ENCODE results near the gene ARHGEF28. TPM values are rescaled to one million over a fixed set of nuclear protein-coding genes. Genes with fewer than 3 reads are reported as not detected.

Gene ARHGEF28
- total and polyA plus RNA-seq, 10 of the 15 experiments (the other 5 are each of a cell fraction or from before 2014, with no cell fraction given) = 0.10 to 0.72 (median 0.22) TPM; not detected in 2

GRCh38 chr5:73661753-73662152 is 35.8 kb downstream of the ARHGEF28 start:
- TF ChIP-seq YY1 (IDR thresholded peaks at IDR 0.05; ENCODE audit: low read depth, low read length) = no peak
- TF ChIP-seq ZNF384 (IDR thresholded peaks at IDR 0.05; ENCODE audit: borderline replicate concordance, low read depth, low read length) = no peak
- no peak for TF ChIP-seq E4F1 (IDR thresholded peaks at IDR 0.05; ENCODE audit: borderline replicate concordance, partially characterized antibody)
- no peak for TF ChIP-seq SKIL (IDR thresholded peaks at IDR 0.05; ENCODE audit: low read depth, poor library complexity, severe bottlenecking)
- no peak for TF ChIP-seq WRNIP1 (IDR thresholded peaks at IDR 0.05; ENCODE audit: borderline replicate concordance, low read depth, low read length)
- no peak for TF ChIP-seq E2F8 (IDR thresholded peaks at IDR 0.05; ENCODE audit: low read depth, partially characterized antibody)
- no peak for TF ChIP-seq FOXK2 (IDR thresholded peaks at IDR 0.05)
- no peak for TF ChIP-seq ZNF24 (IDR thresholded peaks at IDR 0.05)
- no peak for FAIRE-seq
- no peaks in the 10 kb centered on the region for H3K9me3 ChIP-seq (replicated peaks; ENCODE audit: control insufficient read depth, insufficient read depth, low read length)
- H3K79me2 ChIP-seq (ENCODE audit: control insufficient read depth, insufficient read depth, low read length) = no peaks in the 10 kb centered on the region
- no peak for DNase-seq (ENCODE audit: low read depth, low spot score)
- H3K36me3 ChIP-seq (ENCODE audit: control insufficient read depth in 2 of 2, insufficient read depth in 2 of 2, low read length in 1 of 2) = no peaks in the 10 kb centered on the region
- peaks cover 19% of the 10 kb centered on the region for H3K4me1 ChIP-seq (ENCODE audit: control insufficient read depth, insufficient read depth, low read length)
- no peaks in the 10 kb centered on the region for H4K20me1 ChIP-seq (ENCODE audit: control insufficient read depth, insufficient read depth)
- no peak overlapping the region for H3K9ac ChIP-seq (ENCODE audit: control insufficient read depth, insufficient read depth, low read length)
- no peaks in the 10 kb centered on the region for H3K27me3 ChIP-seq (replicated peaks in 1 of 2; ENCODE audit: control insufficient read depth in 2 of 2, insufficient read depth in 2 of 2, low read length in 1 of 2)
- ChIA-PET SMC1A (ENCODE audit: uncharacterized antibody, unreplicated experiment) (interaction anchor here (1.2 to 9.9 kb wide), 12 partner anchors 8 to 133 kb away, joined by 3 to 114 read pairs (median 6); no protein-coding TSS in a partner anchor), POLR2A (interaction anchor here (1.0 to 1.9 kb wide), 3 partner anchors 9 to 32 kb away, joined by 4 to 6 read pairs (median 6); no protein-coding TSS in a partner anchor), RAD21 (ENCODE audit: unreplicated experiment) (interaction anchor here (1.0 to 4.9 kb wide), 6 partner anchors 11 to 131 kb away, joined by 3 to 43 read pairs (median 6); no protein-coding TSS in a partner anchor), CTCF (interaction anchor here (1.2 to 3.2 kb wide), 6 partner anchors 9 to 121 kb away, joined by 3 to 20 read pairs (median 6); no protein-coding TSS in a partner anchor)
- no peak overlapping the region for H3K4me2 ChIP-seq (ENCODE audit: control insufficient read depth, insufficient read depth)
- intact Hi-C loops (cut with micrococcal nuclease; ENCODE audit: unreplicated experiment) (no loop called here), in situ Hi-C loops (cut with MboI) (no loop called here)
- H3K4me3 ChIP-seq = no peak overlapping the region
- BruUV-seq (replicated peaks) = no TSS peak
- ATAC-seq = no peak
- no peak overlapping the region for H3K27ac ChIP-seq (ENCODE audit: control insufficient read depth, insufficient read depth)
- 95% methylated on average over 3 of the region's 3 CpGs for WGBS (ENCODE audit: insufficient coverage, insufficient replicate concordance, low lambda C conversion rate, missing lambda C conversion rate)
- H2AFZ ChIP-seq (ENCODE audit: control insufficient read depth, low read depth, low read length) = no peak overlapping the region

All from GM12878 (cell line).